Measurements from ENCODE around the gene DIP2C. TPM values are rescaled to one million over a fixed set of nuclear protein-coding genes. Genes with fewer than 3 reads are reported as not detected.

DIP2C gene
- polyA plus RNA-seq, 4 donors, result 3.1 to 13.3 (median 4.7) TPM

- DNase-seq (peak; percentile 81 to 92), FAIRE-seq (no peak)
- Histone ChIP-seq H3K27me3 (ENCODE audit: control insufficient read depth in 3 of 3, insufficient read depth in 3 of 3, low read length in 3 of 3) (peaks cover 0 to 2% (median 0%) of the 10 kb centered on the region in 3 donors), H3K36me3 (ENCODE audit: control insufficient read depth in 3 of 3, insufficient read depth in 2 of 3, low read depth in 1 of 3, low read length in 3 of 3) (peaks cover 0 to 15% (median 0%) of the 10 kb centered on the region in 3 donors), H3K27ac (ENCODE audit: low read depth in 1 of 3, low read length in 2 of 3) (no peak overlapping the region), H3K4me1 (ENCODE audit: control insufficient read depth in 3 of 3, insufficient read depth in 2 of 3, low read depth in 1 of 3, low read length in 2 of 3) (peaks cover 0 to 3% (median 0%) of the 10 kb centered on the region in 3 donors), H3K9me3 (ENCODE audit: control insufficient read depth in 2 of 2, insufficient read depth in 1 of 2, low read depth in 1 of 2, low read length in 1 of 2) (peaks cover 0 to 11% of the 10 kb centered on the region in 2 donors), H3K4me3 (ENCODE audit: low read depth in 1 of 3, low read length in 3 of 3) (no peak overlapping the region)
- 61 to 80% (median 71%) methylated on average over 16 of the region's 16 CpGs for WGBS, 3 donors
Observed at GRCh38 chr10:642186-642890, 47.1 kb downstream of the DIP2C start.

- Histone ChIP-seq H3K36me3 (ENCODE audit: control insufficient read depth in 3 of 3, insufficient read depth in 2 of 3, low read depth in 1 of 3, low read length in 3 of 3) (peaks cover 0 to 15% (median 0%) of the 10 kb centered on the region in 3 donors), H3K27ac (ENCODE audit: low read depth in 1 of 3, low read length in 2 of 3) (no peak overlapping the region), H3K4me1 (ENCODE audit: control insufficient read depth in 3 of 3, insufficient read depth in 2 of 3, low read depth in 1 of 3, low read length in 2 of 3) (peaks cover 0 to 3% (median 0%) of the 10 kb centered on the region in 3 donors), H3K4me3 (ENCODE audit: low read depth in 1 of 3, low read length in 3 of 3) (no peak overlapping the region), H3K27me3 (ENCODE audit: control insufficient read depth in 3 of 3, insufficient read depth in 3 of 3, low read length in 3 of 3) (peaks cover 0 to 2% (median 0%) of the 10 kb centered on the region in 3 donors), H3K9me3 (ENCODE audit: control insufficient read depth in 2 of 2, insufficient read depth in 1 of 2, low read depth in 1 of 2, low read length in 1 of 2) (peaks cover 0 to 11% of the 10 kb centered on the region in 2 donors)
- WGBS, 3 donors, result 90 to 91% (median 90%) methylated on average over 20 to 21 of the region's 21 CpGs
- DNase-seq (no peak), FAIRE-seq (no peak)
Observed at GRCh38 chr10:641149-642010, 48.1 kb downstream of the DIP2C start.

- Histone ChIP-seq H3K27me3 (ENCODE audit: control insufficient read depth in 3 of 3, insufficient read depth in 3 of 3, low read length in 3 of 3) (peaks cover 0 to 2% (median 0%) of the 10 kb centered on the region in 3 donors), H3K4me3 (ENCODE audit: low read depth in 1 of 3, low read length in 3 of 3) (no peak overlapping the region), H3K4me1 (ENCODE audit: control insufficient read depth in 3 of 3, insufficient read depth in 2 of 3, low read depth in 1 of 3, low read length in 2 of 3) (peaks cover 0 to 3% (median 0%) of the 10 kb centered on the region in 3 donors), H3K27ac (ENCODE audit: low read depth in 1 of 3, low read length in 2 of 3) (no peak overlapping the region), H3K36me3 (ENCODE audit: control insufficient read depth in 3 of 3, insufficient read depth in 2 of 3, low read depth in 1 of 3, low read length in 3 of 3) (peaks cover 0 to 15% (median 0%) of the 10 kb centered on the region in 3 donors), H3K9me3 (ENCODE audit: control insufficient read depth in 2 of 2, insufficient read depth in 1 of 2, low read depth in 1 of 2, low read length in 1 of 2) (peaks cover 0 to 11% of the 10 kb centered on the region in 2 donors)
- FAIRE-seq (no peak), DNase-seq (no peak)
- WGBS, 3 donors, result 93 to 95% (median 93%) methylated on average over 25 to 27 of the region's 27 CpGs
Observed at GRCh38 chr10:640673-641045, 48.8 kb downstream of the DIP2C start.

- Histone ChIP-seq H3K27ac (ENCODE audit: low read depth in 1 of 3, low read length in 2 of 3) (no peak overlapping the region), H3K4me3 (ENCODE audit: low read depth in 1 of 3, low read length in 3 of 3) (no peak overlapping the region), H3K9me3 (ENCODE audit: control insufficient read depth in 2 of 2, insufficient read depth in 1 of 2, low read depth in 1 of 2, low read length in 1 of 2) (peaks cover 0 to 8% of the 10 kb centered on the region in 2 donors), H3K27me3 (ENCODE audit: control insufficient read depth in 3 of 3, insufficient read depth in 3 of 3, low read length in 3 of 3) (peaks cover 0 to 2% (median 0%) of the 10 kb centered on the region in 3 donors), H3K36me3 (ENCODE audit: control insufficient read depth in 3 of 3, insufficient read depth in 2 of 3, low read depth in 1 of 3, low read length in 3 of 3) (peaks cover 0 to 15% (median 0%) of the 10 kb centered on the region in 3 donors), H3K4me1 (ENCODE audit: control insufficient read depth in 3 of 3, insufficient read depth in 2 of 3, low read depth in 1 of 3, low read length in 2 of 3) (peaks cover 0 to 3% (median 0%) of the 10 kb centered on the region in 3 donors)
- WGBS, 3 donors, result 94 to 96% (median 95%) methylated on average over 60 to 64 of the region's 64 CpGs
- DNase-seq (no peak), FAIRE-seq (no peak)
Observed at GRCh38 chr10:639751-640672, 49.5 kb downstream of the DIP2C start.

GRCh38 chr10:639001-639750 is 50.3 kb downstream of the DIP2C start:
- Histone ChIP-seq H3K27me3 (ENCODE audit: control insufficient read depth in 3 of 3, insufficient read depth in 3 of 3, low read length in 3 of 3) (no peaks in the 10 kb centered on the region), H3K4me3 (ENCODE audit: low read depth in 1 of 3, low read length in 3 of 3) (no peak overlapping the region), H3K27ac (ENCODE audit: low read depth in 1 of 3, low read length in 2 of 3) (no peak overlapping the region), H3K36me3 (ENCODE audit: control insufficient read depth in 3 of 3, insufficient read depth in 2 of 3, low read depth in 1 of 3, low read length in 3 of 3) (peaks cover 0 to 9% (median 0%) of the 10 kb centered on the region in 3 donors), H3K9me3 (ENCODE audit: control insufficient read depth in 2 of 2, insufficient read depth in 1 of 2, low read depth in 1 of 2, low read length in 1 of 2) (no peaks in the 10 kb centered on the region), H3K4me1 (ENCODE audit: control insufficient read depth in 3 of 3, insufficient read depth in 2 of 3, low read depth in 1 of 3, low read length in 2 of 3) (peaks cover 0 to 3% (median 0%) of the 10 kb centered on the region in 3 donors)
- DNase-seq (no peak), FAIRE-seq (no peak)
- WGBS, 3 donors, result 92 to 93% (median 92%) methylated on average over 39 to 42 of the region's 42 CpGs

GRCh38 chr10:637771-638195 is 51.7 kb downstream of the DIP2C start:
- FAIRE-seq (no peak), DNase-seq (no peak)
- H3K4me1 ChIP-seq (ENCODE audit: control insufficient read depth in 3 of 3, insufficient read depth in 2 of 3, low read depth in 1 of 3, low read length in 2 of 3), result peaks cover 0 to 3% (median 0%) of the 10 kb centered on the region in 3 donors
- WGBS, 3 donors, result 81 to 86% (median 83%) methylated on average over 9 of the region's 9 CpGs
- no peak overlapping the region for H3K4me3 ChIP-seq (ENCODE audit: low read depth in 1 of 3, low read length in 3 of 3)
- H3K27me3 ChIP-seq (ENCODE audit: control insufficient read depth in 3 of 3, insufficient read depth in 3 of 3, low read length in 3 of 3), result no peaks in the 10 kb centered on the region
- H3K27ac ChIP-seq (ENCODE audit: low read depth in 1 of 3, low read length in 2 of 3), result no peak overlapping the region
- H3K9me3 ChIP-seq (ENCODE audit: control insufficient read depth in 2 of 2, insufficient read depth in 1 of 2, low read depth in 1 of 2, low read length in 1 of 2), result no peaks in the 10 kb centered on the region
- H3K36me3 ChIP-seq (ENCODE audit: control insufficient read depth in 3 of 3, insufficient read depth in 2 of 3, low read depth in 1 of 3, low read length in 3 of 3), result peaks cover 0 to 14% (median 0%) of the 10 kb centered on the region in 3 donors

- FAIRE-seq, result no peak
- Histone ChIP-seq H3K27me3 (ENCODE audit: control insufficient read depth in 3 of 3, insufficient read depth in 3 of 3, low read length in 3 of 3) (no peaks in the 10 kb centered on the region), H3K4me1 (ENCODE audit: control insufficient read depth in 3 of 3, insufficient read depth in 2 of 3, low read depth in 1 of 3, low read length in 2 of 3) (no peaks in the 10 kb centered on the region), H3K9me3 (ENCODE audit: control insufficient read depth in 2 of 2, insufficient read depth in 1 of 2, low read depth in 1 of 2, low read length in 1 of 2) (no peaks in the 10 kb centered on the region), H3K36me3 (ENCODE audit: control insufficient read depth in 3 of 3, insufficient read depth in 2 of 3, low read depth in 1 of 3, low read length in 3 of 3) (peaks cover 0 to 14% (median 0%) of the 10 kb centered on the region in 3 donors), H3K4me3 (ENCODE audit: low read depth in 1 of 3, low read length in 3 of 3) (no peak overlapping the region), H3K27ac (ENCODE audit: low read depth in 1 of 3, low read length in 2 of 3) (no peak overlapping the region)
- DNase-seq, result no peak
- WGBS, 3 donors, result 78 to 93% (median 85%) methylated on average over 8 of the region's 8 CpGs
Observed at GRCh38 chr10:637221-637620, 52.2 kb downstream of the DIP2C start.

Data from small intestine (tissue), 7 donors.